ENCODE data around the gene HDAC5. TPM values are rescaled to one million over a fixed set of nuclear protein-coding genes. Genes with fewer than 3 reads are reported as not detected.

The HDAC5 gene
- polyA plus RNA-seq, 3 donors from 2014 or later: 12.0 to 28.7 (median 20.3) TPM

DNA sequence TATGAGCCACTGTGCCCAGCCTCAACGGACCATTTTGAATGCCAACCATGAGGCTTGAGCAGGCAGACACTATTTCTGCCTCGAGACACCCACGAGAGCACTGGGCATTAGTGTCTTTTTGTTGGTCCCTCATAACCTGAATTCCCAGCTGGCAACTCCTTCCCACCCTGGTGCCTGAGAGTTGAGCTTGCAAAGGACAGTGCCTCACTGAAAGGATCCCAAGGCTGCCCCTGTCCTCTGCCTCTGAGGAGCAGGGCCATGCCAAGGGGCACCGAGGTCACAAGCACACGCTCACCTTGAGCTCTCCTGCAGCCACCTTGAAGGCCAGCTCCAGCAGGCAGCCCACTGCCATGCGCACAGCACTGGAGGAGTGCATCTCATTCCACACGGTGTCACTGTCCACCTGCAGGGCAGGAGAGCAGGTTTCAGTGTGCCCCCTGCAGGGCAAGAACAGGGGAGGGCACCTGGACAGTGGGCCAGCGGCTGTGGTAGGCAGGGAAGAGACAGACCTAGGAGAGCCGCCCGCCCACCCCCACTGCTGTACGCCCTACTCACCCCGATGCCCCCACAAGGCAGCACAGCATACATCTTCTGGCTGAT is 40.1 kb downstream of the HDAC5 start:
- Mint-ChIP-seq H3K27me3 (ENCODE audit: low read depth in 3 of 3) (peaks cover 0 to 2% (median 2%) of the 10 kb centered on the region in 3 donors), H3K4me1 (no peaks in the 10 kb centered on the region), H3K9me3 (no peaks in the 10 kb centered on the region), H3K36me3 (peaks cover 0 to 11% (median 3%) of the 10 kb centered on the region in 3 donors), H3K27ac (no peak overlapping the region), H3K4me3 (no peak overlapping the region)
- DNase-seq: no peak

GRCh38 chr17:44082256-44082927 is 41.0 kb downstream of the HDAC5 start:
- peaks cover 0 to 11% (median 3%) of the 10 kb centered on the region in 3 donors for H3K36me3 Mint-ChIP-seq
- H3K9me3 Mint-ChIP-seq: no peaks in the 10 kb centered on the region

DNA sequence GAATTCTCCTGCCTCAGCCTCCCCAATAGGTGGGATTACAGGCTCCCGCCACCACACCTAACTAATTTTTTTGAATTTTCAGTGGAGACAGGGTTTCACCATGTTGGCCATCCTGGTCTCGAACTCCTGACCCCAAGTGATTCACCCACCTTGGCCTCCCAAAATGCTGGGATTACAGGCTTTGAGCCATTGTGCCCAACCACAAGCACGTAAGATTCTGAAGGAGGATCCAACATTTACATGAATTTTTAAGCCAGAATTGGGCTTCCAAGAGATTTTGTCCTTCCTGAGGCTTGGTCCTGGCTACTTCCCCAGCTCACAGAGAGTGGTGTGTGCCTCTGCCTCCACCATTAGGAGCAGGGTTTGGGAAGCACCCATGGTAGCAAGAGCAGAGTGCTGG is 41.8 kb downstream of the HDAC5 start:
- DNase-seq: no peak
- Mint-ChIP-seq H3K27ac (no peak overlapping the region), H3K36me3 (peaks cover 0 to 11% (median 4%) of the 10 kb centered on the region in 3 donors), H3K4me1 (no peaks in the 10 kb centered on the region), H3K9me3 (no peaks in the 10 kb centered on the region), H3K4me3 (no peak overlapping the region), H3K27me3 (ENCODE audit: low read depth in 3 of 3) (peaks cover 0 to 2% (median 0%) of the 10 kb centered on the region in 3 donors)

More at GRCh38 chr17:44082256-44082927, 41.0 kb downstream of the HDAC5 start:
- Mint-ChIP-seq H3K4me1 (no peaks in the 10 kb centered on the region), H3K27me3 (ENCODE audit: low read depth in 3 of 3) (peaks cover 0 to 2% (median under 1%) of the 10 kb centered on the region in 3 donors), H3K4me3 (no peak overlapping the region), H3K27ac (peak overlapping the region in 1 of 6 donors; percentile 19)
- DNase-seq: no peak

DNA sequence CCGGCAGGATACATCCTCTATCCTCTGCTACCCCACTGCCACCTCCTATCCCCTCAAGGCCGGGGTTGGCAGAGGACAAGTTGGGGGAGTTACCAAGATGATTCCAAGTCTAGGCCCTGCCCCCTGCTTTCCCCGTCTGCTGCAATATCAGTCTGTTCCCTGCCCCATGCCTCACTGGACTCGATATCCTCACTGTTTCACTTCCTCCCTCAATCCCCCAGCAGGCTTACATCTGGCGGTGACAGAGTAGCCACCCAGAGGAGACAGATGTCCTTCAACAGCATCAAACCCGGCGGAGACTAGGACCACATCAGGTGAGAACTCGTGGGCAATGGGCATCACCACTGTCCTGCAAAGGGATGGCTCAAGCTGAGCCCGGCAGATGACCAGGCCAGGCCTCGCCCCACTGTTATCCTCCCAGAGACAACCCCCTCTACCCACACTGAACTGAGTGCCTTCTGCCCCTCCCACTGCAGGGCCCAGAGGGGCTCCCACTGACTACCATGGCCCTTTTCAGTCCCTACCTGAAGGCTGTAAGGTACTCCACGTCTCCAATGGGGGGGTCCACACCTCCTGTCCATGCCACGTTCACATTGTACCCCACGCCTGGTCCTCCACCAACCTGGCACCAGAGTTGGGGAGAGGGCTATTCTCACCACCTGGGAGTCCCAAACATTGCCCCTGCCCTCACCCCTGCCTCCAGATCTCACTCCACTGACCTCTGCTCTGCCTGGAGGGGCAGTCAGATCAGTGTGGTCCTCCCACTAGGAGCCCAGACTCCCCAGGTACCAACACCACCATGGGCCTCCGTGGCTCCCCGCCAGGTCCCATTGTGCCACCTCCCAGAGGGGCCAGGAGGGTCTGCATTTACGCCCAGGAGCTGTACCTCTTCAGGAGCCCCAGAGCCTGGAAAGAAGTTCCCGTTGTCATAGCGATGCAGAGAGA is 43.3 kb downstream of the HDAC5 start:
- DNase-seq: no peak
- H3K27ac Mint-ChIP-seq: peak overlapping the region in 1 of 6 donors; percentile 35
- no peak overlapping the region for H3K4me3 Mint-ChIP-seq
- no peaks in the 10 kb centered on the region for H3K4me1 Mint-ChIP-seq
- peaks cover 0 to 17% (median 8%) of the 10 kb centered on the region in 3 donors for H3K36me3 Mint-ChIP-seq
- H3K9me3 Mint-ChIP-seq: no peaks in the 10 kb centered on the region
- H3K27me3 Mint-ChIP-seq (ENCODE audit: low read depth in 3 of 3): peaks cover 0 to 2% (median 0%) of the 10 kb centered on the region in 3 donors

DNA sequence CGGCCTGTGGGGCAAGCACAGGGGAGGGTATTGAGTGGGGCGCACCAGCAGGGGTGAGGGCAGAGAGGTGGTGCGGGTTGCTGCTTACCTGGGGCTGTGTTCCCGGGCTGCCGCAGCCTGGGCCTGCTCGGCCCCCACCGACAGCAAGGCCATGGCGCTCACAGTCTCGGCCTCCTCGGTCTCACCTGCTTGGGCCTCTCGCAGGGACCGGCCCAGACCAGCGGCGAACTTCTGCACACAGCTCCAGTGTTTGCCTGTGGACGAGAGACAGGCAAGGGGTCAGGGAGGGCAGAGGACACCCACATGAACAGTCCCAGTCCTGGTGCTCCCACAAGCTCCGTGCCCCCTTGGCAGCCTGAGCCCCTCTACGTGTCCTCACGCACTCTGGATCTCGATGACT is 45.0 kb downstream of the HDAC5 start:
- Mint-ChIP-seq H3K4me1 (peaks cover 0 to 2% of the 10 kb centered on the region in 2 donors), H3K27me3 (ENCODE audit: low read depth in 3 of 3) (peaks cover 0 to 2% (median 0%) of the 10 kb centered on the region in 3 donors), H3K36me3 (peaks cover 0 to 17% (median 8%) of the 10 kb centered on the region in 3 donors), H3K9me3 (no peaks in the 10 kb centered on the region), H3K27ac (no peak overlapping the region), H3K4me3 (no peak overlapping the region)
- DNase-seq: no peak

- H3K36me3 Mint-ChIP-seq: peaks cover 0 to 14% (median 6%) of the 10 kb centered on the region in 3 donors
Measured at GRCh38 chr17:44077595-44077909, 45.9 kb downstream of the HDAC5 start.

DNA sequence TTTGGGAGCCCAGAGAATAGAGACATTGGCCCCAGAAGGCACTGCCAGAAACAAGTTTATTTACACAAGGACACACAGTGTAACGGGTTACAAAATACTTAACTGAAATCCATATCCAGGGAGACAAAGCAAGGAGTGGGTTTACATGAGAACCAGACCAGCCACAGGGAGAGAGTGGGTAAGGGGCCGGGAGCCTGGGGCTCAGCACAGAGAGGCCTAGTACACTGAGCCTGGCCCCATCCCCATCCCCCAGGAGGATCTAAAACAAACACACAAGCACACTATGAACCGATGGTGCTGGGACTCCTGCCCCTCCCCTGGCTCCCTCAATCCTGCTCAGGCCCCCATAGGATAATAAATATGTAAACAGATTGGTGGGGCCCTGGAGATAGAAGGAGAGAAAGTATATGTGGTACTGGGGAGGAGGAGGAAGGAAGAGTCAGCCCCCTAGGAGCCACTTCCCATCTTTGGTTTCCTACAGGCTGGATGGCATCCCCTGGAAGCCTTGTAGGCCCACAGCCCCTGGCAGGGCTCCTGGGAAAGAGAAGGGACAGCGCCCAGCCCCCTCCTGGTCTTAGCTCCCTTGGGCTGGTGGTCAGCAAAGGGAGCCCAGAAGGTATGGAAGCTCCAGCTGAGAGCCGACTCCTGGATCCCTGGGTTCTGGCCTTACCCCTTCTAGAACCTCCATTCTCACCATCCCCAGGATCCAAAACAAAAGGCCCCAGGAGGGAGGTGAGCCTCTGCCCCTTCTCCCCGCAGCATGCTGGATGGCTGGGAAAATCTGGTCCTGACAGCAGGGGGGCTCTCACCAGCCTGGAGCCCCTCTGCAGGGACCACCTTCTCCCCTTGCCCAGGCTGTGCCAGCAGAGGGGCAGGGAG is 46.5 kb downstream of the HDAC5 start:
- Mint-ChIP-seq H3K4me1 (peaks cover 3 to 4% of the 10 kb centered on the region in 2 donors), H3K9me3 (no peaks in the 10 kb centered on the region), H3K36me3 (peaks cover 0 to 8% (median 4%) of the 10 kb centered on the region in 3 donors), H3K27ac (no peak overlapping the region), H3K4me3 (no peak overlapping the region), H3K27me3 (ENCODE audit: low read depth in 3 of 3) (peaks cover 0 to 2% (median 0%) of the 10 kb centered on the region in 3 donors)
- no peak for DNase-seq

More at GRCh38 chr17:44077595-44077909, 45.9 kb downstream of the HDAC5 start:
- no peak overlapping the region for H3K27ac Mint-ChIP-seq
- H3K4me1 Mint-ChIP-seq: peaks cover 0 to 2% of the 10 kb centered on the region in 2 donors
- H3K4me3 Mint-ChIP-seq: no peak overlapping the region
- no peak for DNase-seq
- no peaks in the 10 kb centered on the region for H3K9me3 Mint-ChIP-seq
- peaks cover 0 to 2% (median 0%) of the 10 kb centered on the region in 3 donors for H3K27me3 Mint-ChIP-seq (ENCODE audit: low read depth in 3 of 3)

DNA sequence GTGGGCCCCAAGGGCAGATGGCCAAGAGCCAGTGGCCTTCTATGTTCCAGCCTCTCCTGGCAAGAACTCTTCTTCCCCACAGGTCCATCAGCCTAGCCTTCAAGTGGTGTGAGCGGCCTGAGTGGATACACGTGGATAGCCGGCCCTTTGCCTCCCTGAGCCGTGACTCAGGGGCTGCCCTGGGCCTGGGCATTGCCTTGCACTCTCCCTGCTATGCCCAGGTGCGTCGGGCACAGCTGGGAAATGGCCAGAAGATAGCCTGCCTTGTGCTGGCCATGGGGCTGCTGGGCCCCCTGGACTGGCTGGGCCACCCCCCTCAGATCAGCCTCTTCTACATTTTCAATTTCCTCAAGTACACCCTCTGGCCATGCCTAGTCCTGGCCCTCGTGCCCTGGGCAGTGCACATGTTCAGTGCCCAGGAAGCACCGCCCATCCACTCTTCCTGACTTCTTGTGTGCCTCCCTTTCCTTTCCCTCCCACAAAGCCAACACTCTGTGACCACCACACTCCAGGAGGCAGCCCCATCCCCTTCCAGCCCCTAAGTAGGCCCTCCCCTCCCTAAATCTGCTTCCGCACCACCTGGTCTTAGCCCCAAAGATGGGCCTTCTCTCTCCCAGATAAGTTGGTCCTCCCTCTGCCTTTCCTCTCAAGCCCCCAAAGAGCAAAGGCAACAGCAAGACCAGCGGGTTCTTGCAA is 47.7 kb downstream of the HDAC5 start:
- peaks cover 16% of the 10 kb centered on the region in 2 donors for H3K4me1 Mint-ChIP-seq
- no peak for DNase-seq
- H3K36me3 Mint-ChIP-seq: peaks cover 0 to 8% (median 4%) of the 10 kb centered on the region in 3 donors
- H3K27ac Mint-ChIP-seq: peak overlapping the region in 1 of 6 donors; percentile 24
- H3K4me3 Mint-ChIP-seq: no peak overlapping the region
- H3K9me3 Mint-ChIP-seq: no peaks in the 10 kb centered on the region
- peaks cover 2 to 4% (median 3%) of the 10 kb centered on the region in 3 donors for H3K27me3 Mint-ChIP-seq (ENCODE audit: low read depth in 3 of 3)

GRCh38 chr17:44074911-44075285 is 48.5 kb downstream of the HDAC5 start:
- peaks cover 0 to 8% (median 4%) of the 10 kb centered on the region in 3 donors for H3K36me3 Mint-ChIP-seq
- peak overlapping the region in 1 of 6 donors; percentile 73 for H3K27ac Mint-ChIP-seq
- H3K9me3 Mint-ChIP-seq: no peaks in the 10 kb centered on the region
- no peak for DNase-seq
- peaks cover 24% of the 10 kb centered on the region in 2 donors for H3K4me1 Mint-ChIP-seq
- peaks cover 4 to 11% (median 4%) of the 10 kb centered on the region in 3 donors for H3K27me3 Mint-ChIP-seq (ENCODE audit: low read depth in 3 of 3)
- H3K4me3 Mint-ChIP-seq: no peak overlapping the region

DNA sequence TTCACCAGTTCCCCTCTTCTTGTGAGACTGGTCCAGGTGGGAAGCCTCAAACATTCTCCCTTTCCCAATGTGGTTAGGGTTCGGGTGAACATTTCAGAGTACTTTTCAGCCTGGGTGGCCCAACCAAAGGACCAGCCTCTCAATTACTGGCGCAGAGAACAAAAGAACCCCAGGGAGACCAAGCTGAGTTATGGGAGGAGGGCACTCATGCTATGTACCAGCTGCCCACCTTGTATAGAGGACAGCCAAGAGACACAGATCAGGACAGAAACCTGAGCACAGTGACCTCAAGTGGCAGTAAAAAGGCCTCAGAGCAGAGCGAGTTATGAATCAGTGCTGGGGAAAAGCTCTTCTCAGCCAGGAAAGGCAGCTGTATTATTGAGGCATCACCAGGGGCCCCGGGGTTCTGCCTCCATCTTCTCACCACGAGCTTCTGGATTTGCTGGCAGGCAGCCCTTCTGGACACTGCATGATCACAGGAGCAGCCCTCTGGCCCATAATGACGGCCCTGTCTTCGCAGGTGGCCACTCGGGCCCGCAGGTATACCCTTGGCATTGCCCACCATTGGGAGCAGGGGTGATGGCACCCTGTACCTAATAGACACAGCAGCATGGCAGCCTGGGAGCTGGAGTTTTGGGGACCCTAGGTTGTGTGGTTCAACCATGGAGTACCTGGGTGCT is 49.1 kb downstream of the HDAC5 start:
- H3K4me3 Mint-ChIP-seq: no peak overlapping the region
- H3K9me3 Mint-ChIP-seq: no peaks in the 10 kb centered on the region
- peaks cover 0 to 8% (median 4%) of the 10 kb centered on the region in 3 donors for H3K36me3 Mint-ChIP-seq
- H3K27me3 Mint-ChIP-seq (ENCODE audit: low read depth in 3 of 3): peaks cover 4 to 11% (median 4%) of the 10 kb centered on the region in 3 donors
- H3K27ac Mint-ChIP-seq: peak overlapping the region in 1 of 6 donors; percentile 59
- DNase-seq: no peak
- peaks cover 25 to 27% of the 10 kb centered on the region in 2 donors for H3K4me1 Mint-ChIP-seq

- Mint-ChIP-seq H3K36me3 (peaks cover 0 to 8% (median 4%) of the 10 kb centered on the region in 3 donors), H3K4me1 (peaks cover 32 to 37% of the 10 kb centered on the region in 2 donors), H3K27me3 (ENCODE audit: low read depth in 3 of 3) (peaks cover 4 to 11% (median 4%) of the 10 kb centered on the region in 3 donors), H3K4me3 (peak overlapping the region; percentile 77 to 94 (median 93)), H3K27ac (peak overlapping the region; percentile 84 to 94 (median 92)), H3K9me3 (no peaks in the 10 kb centered on the region)
- DNase-seq: no peak
Measured at GRCh38 chr17:44071772-44072171, 51.7 kb downstream of the HDAC5 start.

DNA sequence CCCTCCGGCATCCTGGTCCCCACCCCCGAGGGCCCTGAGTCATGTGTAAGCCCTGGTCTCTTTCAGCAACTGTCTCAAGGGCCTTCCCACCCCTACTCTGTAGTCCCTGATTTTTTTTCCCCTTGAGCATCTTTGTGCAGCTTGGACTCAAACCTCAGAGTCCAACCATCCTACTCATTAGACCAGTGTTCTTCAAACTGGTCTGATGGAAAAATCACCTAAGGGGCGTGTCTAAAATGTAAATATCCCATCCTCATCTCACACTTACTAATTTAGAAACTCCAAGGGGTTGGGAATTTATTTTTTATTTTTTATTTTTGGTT is 52.3 kb downstream of the HDAC5 start:
- no peak for DNase-seq
- peak overlapping the region; percentile 91 to 95 (median 94) for H3K4me3 Mint-ChIP-seq
- H3K36me3 Mint-ChIP-seq: peaks cover 0 to 8% (median 0%) of the 10 kb centered on the region in 3 donors
- peak overlapping the region; percentile 91 to 95 (median 94) for H3K27ac Mint-ChIP-seq
- peaks cover 35 to 42% of the 10 kb centered on the region in 2 donors for H3K4me1 Mint-ChIP-seq
- peaks cover 6 to 11% (median 6%) of the 10 kb centered on the region in 3 donors for H3K27me3 Mint-ChIP-seq (ENCODE audit: low read depth in 3 of 3)
- no peaks in the 10 kb centered on the region for H3K9me3 Mint-ChIP-seq

All from immature natural killer cell (primary cell).